ENCODE results near the gene ABCD1.
"Not testable (repeated sequence)": the region's sequence is repeated elsewhere in the genome, so short reads cannot be mapped to it uniquely, and the experiment has no call there.

Gene ABCD1

GRCh38 chrX:153736071-153736820 lies 11.6 kb downstream of the ABCD1 start:
- DNase-seq: no peak

GRCh38 chrX:153736871-153737441 lies 12.3 kb downstream of the ABCD1 start:
- no peak for DNase-seq

- DNase-seq: no peak
These were observed 13.5 kb downstream of the ABCD1 start for GRCh38 chrX:153738056-153738605.

- DNase-seq: peak in 1 of 2 donors; percentile 15
These were observed 15.3 kb downstream of the ABCD1 start for GRCh38 chrX:153739754-153740486.

DNA sequence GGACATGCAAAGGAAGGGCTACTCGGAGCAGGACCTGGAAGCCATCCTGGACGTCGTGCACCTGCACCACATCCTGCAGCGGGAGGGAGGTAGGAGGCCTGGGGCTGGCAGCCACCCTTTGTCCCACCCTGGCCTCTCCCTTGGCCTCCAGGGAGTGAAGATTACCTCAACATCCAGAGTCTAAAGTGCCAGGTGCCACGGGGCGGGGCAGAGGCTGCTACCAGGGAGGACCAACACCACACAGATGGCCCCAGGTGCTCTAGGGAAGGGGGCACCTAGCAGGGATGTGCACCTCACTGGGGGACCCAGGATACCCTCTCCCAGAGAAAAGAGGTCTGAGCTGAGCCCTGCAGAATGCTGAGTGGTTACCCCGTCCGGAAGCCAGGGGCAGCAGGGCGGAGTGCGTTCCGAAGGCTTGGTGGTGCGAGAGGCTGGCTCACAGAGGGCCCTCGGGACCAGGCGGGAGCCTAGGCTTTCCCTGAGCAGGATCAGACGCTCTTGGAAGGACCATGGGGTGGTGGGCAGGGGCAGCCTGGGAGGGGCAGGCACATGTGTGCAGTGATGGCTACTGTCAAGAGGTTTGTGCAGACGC lies 16.1 kb downstream of the ABCD1 start:
- no peak for DNase-seq

GRCh38 chrX:153741446-153741845 lies 16.8 kb downstream of the ABCD1 start:
- DNase-seq: no peak

DNA sequence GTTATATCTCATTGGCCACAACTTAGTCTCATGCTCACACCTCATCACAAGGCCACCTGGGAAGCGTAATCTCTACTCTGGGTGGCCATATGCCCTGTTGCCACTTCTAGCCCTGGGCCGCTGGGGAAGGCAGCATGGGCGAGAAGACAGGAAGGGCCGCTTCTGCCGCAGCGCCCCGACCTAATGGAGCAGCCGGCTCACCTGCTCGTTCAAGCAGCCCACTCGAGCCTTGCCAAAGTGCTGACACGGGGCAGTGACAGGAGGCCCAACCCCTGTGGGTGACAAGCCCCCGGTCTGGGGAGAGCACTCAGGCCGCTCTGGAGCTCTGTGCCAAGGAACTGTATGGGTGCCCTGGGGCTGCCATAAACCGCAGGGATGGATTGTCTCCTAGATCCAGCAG lies 17.5 kb downstream of the ABCD1 start:
- not testable (repeated sequence) for DNase-seq

- DNase-seq: not testable (repeated sequence)
These were observed 18.3 kb downstream of the ABCD1 start for GRCh38 chrX:153742796-153743467.

- not testable (repeated sequence) for DNase-seq
These were observed 19.0 kb downstream of the ABCD1 start for GRCh38 chrX:153743468-153744209.

- no peak for DNase-seq
These were observed 19.8 kb downstream of the ABCD1 start for GRCh38 chrX:153744210-153745066.

- not testable (repeated sequence) for DNase-seq
These were observed 20.4 kb downstream of the ABCD1 start for GRCh38 chrX:153745067-153745433.

- DNase-seq: no peak
These were observed 21.7 kb downstream of the ABCD1 start for GRCh38 chrX:153746359-153746758.

- not testable (repeated sequence) for DNase-seq
These were observed 22.3 kb downstream of the ABCD1 start for GRCh38 chrX:153746991-153747390.

GRCh38 chrX:153749017-153749416 lies 24.4 kb downstream of the ABCD1 start:
- not testable (repeated sequence) for DNase-seq

DNA sequence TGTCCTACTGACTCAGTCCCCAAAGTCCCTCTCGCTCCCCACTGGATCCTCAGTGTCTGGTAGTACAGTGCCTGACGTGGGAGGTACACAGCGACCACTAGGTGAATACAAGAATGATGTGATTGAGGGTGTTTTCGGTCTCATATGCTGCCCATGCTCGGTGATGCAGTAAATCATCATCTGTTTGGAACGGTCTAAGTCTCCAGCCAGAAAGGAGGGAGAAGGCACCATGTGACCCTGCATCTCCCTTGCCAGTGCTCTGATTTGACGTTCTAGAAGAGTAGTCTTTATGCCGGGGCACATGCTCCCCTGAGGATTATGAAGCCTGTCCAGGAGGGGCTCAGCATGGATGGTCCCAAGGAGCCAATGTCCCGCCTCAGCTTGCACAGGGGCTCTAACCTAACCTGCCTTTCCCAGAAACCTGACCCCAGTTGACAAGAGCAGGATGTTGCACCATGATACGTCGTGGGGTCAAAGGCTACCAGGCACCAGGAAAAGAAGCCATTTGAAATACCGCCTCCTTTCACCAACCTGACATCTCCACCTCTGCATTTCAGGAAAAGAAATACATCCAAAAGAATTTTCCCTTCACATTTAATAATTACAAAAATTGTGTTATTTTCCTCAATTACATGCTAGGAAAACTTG lies 25.6 kb downstream of the ABCD1 start:
- no peak for DNase-seq

DNA sequence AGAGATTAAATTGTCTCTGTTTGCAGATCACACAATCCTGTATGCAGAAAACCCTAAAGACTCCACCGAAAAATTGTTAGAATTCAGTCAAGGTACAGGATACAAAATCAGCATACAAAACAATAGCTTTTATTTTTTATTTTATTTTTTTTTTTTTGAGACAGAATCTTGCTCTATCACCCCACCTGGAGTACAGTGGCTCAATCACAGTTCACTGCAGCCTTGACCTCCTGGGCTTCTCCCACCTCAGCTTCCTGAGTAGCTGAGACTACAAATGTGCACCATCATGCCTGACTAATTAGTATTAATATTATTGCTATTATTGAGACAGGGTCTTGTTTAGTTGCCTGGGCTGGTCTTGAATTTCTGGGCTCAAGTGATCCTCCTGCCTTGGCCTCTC lies 30.5 kb downstream of the ABCD1 start:
- no peak for DNase-seq

DNA sequence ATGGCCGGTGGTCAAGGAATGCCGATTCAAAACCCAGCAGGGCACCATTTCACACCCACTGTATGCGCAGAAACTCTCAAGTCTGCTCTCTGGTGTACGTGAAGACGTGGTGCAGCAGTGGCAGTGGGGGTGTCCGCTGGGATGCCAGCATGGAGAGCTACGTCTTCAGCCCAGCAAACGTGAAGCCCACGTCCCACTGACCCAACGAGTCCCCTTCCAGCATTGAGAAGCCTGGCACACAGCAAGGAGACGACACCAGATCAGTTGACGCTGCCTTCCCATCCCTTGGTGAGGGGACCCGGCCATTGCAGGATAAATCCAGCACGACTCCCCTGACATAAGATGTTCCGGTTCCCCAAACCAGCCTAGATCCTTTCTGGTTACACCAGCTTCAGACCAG lies 37.2 kb downstream of the ABCD1 start:
- DNase-seq: no peak

- no peak for DNase-seq
These were observed 38.0 kb downstream of the ABCD1 start for GRCh38 chrX:153762626-153763173.

GRCh38 chrX:153763298-153763932 lies 38.8 kb downstream of the ABCD1 start:
- no peak for DNase-seq

Measured in activated CD4-positive, alpha-beta T cell treated with anti-CD3 and anti-CD28 coated beads for 4 hours (primary cell).